ENCODE results near the gene NFKBIA. TPM values are rescaled to one million over a fixed set of nuclear protein-coding genes. Genes with fewer than 3 reads are reported as not detected.
"Not testable (repeated sequence)": the region's sequence is repeated elsewhere in the genome, so short reads cannot be mapped to it uniquely, and the experiment has no call there.

NFKBIA gene
- total RNA-seq, 4 donors from 2014 or later = 362 to 1,916 (median 456) TPM

GRCh38 chr14:35438910-35439713, 34.6 kb upstream of the NFKBIA start:
- 49 to 58% methylated on average over 6 to 8 of the region's 8 CpGs for WGBS, 2 donors (ENCODE audit: low coverage in 1 of 2)
- Histone ChIP-seq H3K27me3 (no peaks in the 10 kb centered on the region), H3K9me3 (no peaks in the 10 kb centered on the region), H3K4me3 (no peak overlapping the region), H3K27ac (no peak overlapping the region), H3K4me1 (no peaks in the 10 kb centered on the region), H3K36me3 (no peaks in the 10 kb centered on the region)
- intact Hi-C loops (cut with DNase I; ENCODE audit: low total_unique reads) (no loop called here), in situ Hi-C loops (cut with MboI; ENCODE audit: low pct_ligation_motif_present in 1 of 4, low pct_unique_long_range_greater_than_20kb in 1 of 4, low sequenced_read_pairs in 3 of 4) (loop anchor here in 1 of 4 donors (25.0 kb wide), 1 partner anchor 777 kb away; no protein-coding TSS in a partner anchor)
- TF ChIP-seq EP300 (IDR thresholded peaks at IDR 0.05; ENCODE audit: low read depth) = no peak
- TF ChIP-seq CTCF (IDR thresholded peaks at IDR 0.05) = peak; percentile 12 to 45 (median 19)
- TF ChIP-seq POLR2AphosphoS5 (IDR thresholded peaks at IDR 0.05) = no peak
- TF ChIP-seq POLR2A (IDR thresholded peaks at IDR 0.05) = no peak
- DNase-seq = no peak

- H3K27me3 ChIP-seq; H3K27ac ChIP-seq; H3K9me3 ChIP-seq; intact Hi-C loops (cut with DNase I; ENCODE audit: low total_unique reads); H3K36me3 ChIP-seq; H3K4me3 ChIP-seq; H3K4me1 ChIP-seq; DNase-seq: not testable (repeated sequence)
- in situ Hi-C loops (cut with MboI; ENCODE audit: low pct_ligation_motif_present in 1 of 4, low pct_unique_long_range_greater_than_20kb in 1 of 4, low sequenced_read_pairs in 3 of 4) = loop anchor here in 1 of 4 donors (25.0 kb wide), 1 partner anchor 776 kb away; no protein-coding TSS in a partner anchor
- WGBS, 2 donors (ENCODE audit: low coverage in 1 of 2) = 88 to 98% methylated on average over 5 to 9 of the region's 9 CpGs
These were observed 33.9 kb upstream of the NFKBIA start for GRCh38 chr14:35438492-35438891.

- TF ChIP-seq EP300 (IDR thresholded peaks at IDR 0.05; ENCODE audit: low read depth) (no peak), CTCF (IDR thresholded peaks at IDR 0.05) (no peak), POLR2AphosphoS5 (IDR thresholded peaks at IDR 0.05) (no peak), POLR2A (IDR thresholded peaks at IDR 0.05) (no peak)
- Histone ChIP-seq H3K27me3 (no peaks in the 10 kb centered on the region), H3K36me3 (no peaks in the 10 kb centered on the region), H3K4me1 (no peaks in the 10 kb centered on the region), H3K27ac (no peak overlapping the region), H3K4me3 (no peak overlapping the region), H3K9me3 (no peaks in the 10 kb centered on the region)
- in situ Hi-C loops (cut with MboI; ENCODE audit: low pct_ligation_motif_present in 1 of 4, low pct_unique_long_range_greater_than_20kb in 1 of 4, low sequenced_read_pairs in 3 of 4) (loop anchor here in 1 of 4 donors (25.0 kb wide), 1 partner anchor 773 kb away; no protein-coding TSS in a partner anchor), intact Hi-C loops (cut with DNase I; ENCODE audit: low total_unique reads) (no loop called here)
- DNase-seq = no peak
These were observed 30.6 kb upstream of the NFKBIA start for GRCh38 chr14:35435177-35435576.

- H3K27me3 ChIP-seq = no peaks in the 10 kb centered on the region
- TF ChIP-seq CTCF (IDR thresholded peaks at IDR 0.05) = no peak
- TF ChIP-seq POLR2A (IDR thresholded peaks at IDR 0.05) = no peak
- no peak for TF ChIP-seq POLR2AphosphoS5 (IDR thresholded peaks at IDR 0.05)
- TF ChIP-seq EP300 (IDR thresholded peaks at IDR 0.05; ENCODE audit: low read depth) = no peak
- WGBS, 2 donors (ENCODE audit: low coverage in 1 of 2) = 92 to 100% methylated on average over 1 of the region's 1 CpG
- in situ Hi-C loops (cut with MboI; ENCODE audit: low pct_ligation_motif_present in 1 of 4, low pct_unique_long_range_greater_than_20kb in 1 of 4, low sequenced_read_pairs in 3 of 4) (loop anchor here in 1 of 4 donors (25.0 kb wide), 1 partner anchor 772 kb away; no protein-coding TSS in a partner anchor), intact Hi-C loops (cut with DNase I; ENCODE audit: low total_unique reads) (no loop called here)
- H3K4me3 ChIP-seq = no peak overlapping the region
- H3K36me3 ChIP-seq = no peaks in the 10 kb centered on the region
- no peaks in the 10 kb centered on the region for H3K9me3 ChIP-seq
- no peaks in the 10 kb centered on the region for H3K4me1 ChIP-seq
- no peak overlapping the region for H3K27ac ChIP-seq
- no peak for DNase-seq
These were observed 29.3 kb upstream of the NFKBIA start for GRCh38 chr14:35433826-35434225.

Data from transverse colon (tissue), 4 donors.